Spleen (tissue), 11 donors: ENCODE data around the gene CFAP119. TPM values are rescaled to one million over a fixed set of nuclear protein-coding genes. Genes with fewer than 3 reads are reported as not detected.

Experiments used
- DNase-seq: peaks from one replicate; pipeline ENCODE4 v3.0.0-alpha.2; 2020
- H3K27ac ChIP-seq, 8 donors: fragments of 200-600 bp; sonication (generic) in 7 of 8; 1 replicate in 4 of 8; 2 replicates in 4 of 8; pipeline versions ENCODE4 v1.5.0 to v1.8.0; 2016 to 2021; ENCODE audit warnings: inconsistent platforms in 4 of 8, mild to moderate bottlenecking in 4 of 8, moderate library complexity in 1 of 8
- H3K27me3 ChIP-seq, 7 donors: fragments of 200-600 bp; sonication (generic) in 6 of 7; replicated peaks in 1 of 7; 1 replicate in 4 of 7; 2 replicates in 3 of 7; pipeline versions ENCODE4 v1.5.0 to v1.8.0; 2016 to 2021; ENCODE audit warnings: inconsistent platforms in 3 of 7, mild to moderate bottlenecking in 1 of 7
- H3K36me3 ChIP-seq, 6 donors: fragments of 200-600 bp; sonication (generic) in 5 of 6; 1 replicate in 4 of 6; 2 replicates in 2 of 6; pipeline versions ENCODE4 v1.5.0 to v1.8.0; 2016 to 2021; ENCODE audit warnings: inconsistent platforms in 2 of 6
- H3K4me1 ChIP-seq, 6 donors: fragments of 200-600 bp; sonication (generic) in 5 of 6; 1 replicate in 3 of 6; 2 replicates in 3 of 6; pipeline versions ENCODE4 v1.5.0 to v1.8.0; 2016 to 2021; ENCODE audit warnings: inconsistent platforms in 3 of 6
- H3K4me3 ChIP-seq, 8 donors: fragments of 200-600 bp; sonication (generic) in 7 of 8; 1 replicate in 4 of 8; 2 replicates in 4 of 8; pipeline versions ENCODE4 v1.5.0 to v1.8.0; 2016 to 2021; ENCODE audit warnings: inconsistent platforms in 4 of 8, mild to moderate bottlenecking in 4 of 8, moderate library complexity in 2 of 8
- H3K9me3 ChIP-seq, 8 donors: fragments of 200-600 bp; sonication (generic) in 7 of 8; 1 replicate in 4 of 8; 2 replicates in 4 of 8; pipeline versions ENCODE4 v1.5.0 to v1.8.0; 2016 to 2021; ENCODE audit warnings: inconsistent platforms in 4 of 8
- CTCF ChIP-seq, 11 experiments: fragments of 200-600 bp in 7 of 11; fragments of 450-650 bp in 4 of 11; sonication (generic) in 4 of 11; IDR thresholded peaks in 8 of 11; conservative IDR thresholded peaks in 3 of 11; 1 replicate in 7 of 11; 2 replicates in 4 of 11; pipeline versions ENCODE4 v1.4.0 to v1.8.0; 2016 to 2021; ENCODE audit warnings: antibody characterized with exemption in 11 of 11, inconsistent platforms in 4 of 11, mild to moderate bottlenecking in 1 of 11
- POLR2A ChIP-seq, 3 donors: fragments of 450-650 bp; IDR thresholded peaks; one replicate each; pipeline ENCODE4 v1.5.1; 2017; ENCODE audit warnings: antibody characterized with exemption in 3 of 3, mild to moderate bottlenecking in 1 of 3
- POLR2AphosphoS5 ChIP-seq, 3 donors: sonication (generic); formaldehyde crosslinking; IDR thresholded peaks; one replicate each; pipeline ENCODE4 v1.5.1; 2017; ENCODE audit warnings: antibody characterized with exemption in 3 of 3
- WGBS, 5 donors: extraction: QIAGEN DNeasy Blood & Tissue Kit in 3 of 5; methylation state at CpG; one replicate each; pipeline versions ENCODE4 v1.1.5 to v1.1.7; 2013 to 2018; 5-methylcytosine and 5-hydroxymethylcytosine counted together
- intact Hi-C: fragments of 100-400 bp; cut with DNase I; formaldehyde crosslinking; loops from one replicate; pipeline ENCODE4 v1.15.0; 2023; ENCODE audit warnings: low total_unique reads
- polyA plus RNA-seq, 3 donors: library from polyadenylated mRNA; stranded (reverse); fragments of 200-250 nt; gene quantifications; one replicate each; pipeline ENCODE4 v1.2.1, GENCODE V29; 2013
- total RNA-seq, 7 donors: library from RNA; depleted of rRNA in 3 of 7; stranded (reverse); fragments of >200 nt in 3 of 7; fragmentation: NEBNext Ultra II Directional in 4 of 7; extraction: Animal tissue kit (Norgen Biotek cat#: 25700) in 4 of 7; gene quantifications; one replicate each; pipeline versions ENCODE4 v1.1.0 to v1.2.1, GENCODE V29; 2016 to 2021
- donor health status: healthy with polysubstance abuse.
- donor health status: DM: no; HTN: no; CAD: no; lungs with moderate emphysema.
- donor health status: DM: no; HTN: no; CAD: no.
- donor health status: Bipolar disorder and iron deficiency.
- donor health status: healthy.
- donor health status: DM: no; HTN: no; CAD: no.
- donor health status: DM: yes; HTN: yes; CAD: no.

CFAP119 gene
- total and polyA plus RNA-seq, 10 donors = 3.1 to 15.5 (median 4.5) TPM

GRCh38 chr16:30755955-30756780 lies 5.7 kb downstream of the CFAP119 start:
- Histone ChIP-seq H3K4me1 (peaks cover 9 to 31% (median 23%) of the 10 kb centered on the region in 6 donors), H3K27ac (no peak overlapping the region), H3K4me3 (no peak overlapping the region), H3K9me3 (no peaks in the 10 kb centered on the region), H3K36me3 (peaks cover 0 to 78% (median 54%) of the 10 kb centered on the region in 6 donors), H3K27me3 (no peaks in the 10 kb centered on the region)
- TF ChIP-seq CTCF (IDR thresholded peaks at IDR 0.05 in 8 of 11, conservative IDR thresholded peaks at IDR 0.05 in 3 of 11) = no peak
- no peak for TF ChIP-seq POLR2A (IDR thresholded peaks at IDR 0.05)
- TF ChIP-seq POLR2AphosphoS5 (IDR thresholded peaks at IDR 0.05) = no peak
- DNase-seq = no peak
- intact Hi-C loops = no loop called here
- WGBS, 5 donors = 93 to 98% (median 95%) methylated on average over 19 to 20 of the region's 20 CpGs

- TF ChIP-seq POLR2AphosphoS5 (IDR thresholded peaks at IDR 0.05) = no peak
- no peak for TF ChIP-seq POLR2A (IDR thresholded peaks at IDR 0.05)
- no peak for TF ChIP-seq CTCF (IDR thresholded peaks at IDR 0.05 in 8 of 11, conservative IDR thresholded peaks at IDR 0.05 in 3 of 11)
- Histone ChIP-seq H3K27ac (no peak overlapping the region), H3K9me3 (no peaks in the 10 kb centered on the region), H3K4me1 (peaks cover 0 to 21% (median 10%) of the 10 kb centered on the region in 6 donors), H3K4me3 (no peak overlapping the region), H3K27me3 (no peaks in the 10 kb centered on the region), H3K36me3 (peaks cover 0 to 83% (median 57%) of the 10 kb centered on the region in 6 donors)
- WGBS, 5 donors = 77 to 96% (median 87%) methylated on average over 1 to 4 of the region's 4 CpGs
- intact Hi-C loops = no loop called here
- no peak for DNase-seq
Measured at GRCh38 chr16:30753596-30753995, 8.3 kb downstream of the CFAP119 start.

GRCh38 chr16:30750876-30751465 lies 10.9 kb downstream of the CFAP119 start:
- WGBS, 5 donors = 91 to 97% (median 92%) methylated on average over 18 to 20 of the region's 20 CpGs
- Histone ChIP-seq H3K4me3 (no peak overlapping the region), H3K27me3 (no peaks in the 10 kb centered on the region), H3K4me1 (peaks cover 0 to 31% (median 22%) of the 10 kb centered on the region in 6 donors), H3K27ac (no peak overlapping the region), H3K36me3 (peaks cover 0 to 57% (median 46%) of the 10 kb centered on the region in 6 donors), H3K9me3 (no peaks in the 10 kb centered on the region)
- intact Hi-C loops = no loop called here
- TF ChIP-seq POLR2A (IDR thresholded peaks at IDR 0.05) (no peak), POLR2AphosphoS5 (IDR thresholded peaks at IDR 0.05) (no peak), CTCF (IDR thresholded peaks at IDR 0.05 in 8 of 11, conservative IDR thresholded peaks at IDR 0.05 in 3 of 11) (no peak)
- DNase-seq = no peak

- TF ChIP-seq CTCF (IDR thresholded peaks at IDR 0.05 in 8 of 11, conservative IDR thresholded peaks at IDR 0.05 in 3 of 11) (no peak), POLR2AphosphoS5 (IDR thresholded peaks at IDR 0.05) (no peak), POLR2A (IDR thresholded peaks at IDR 0.05) (no peak)
- intact Hi-C loops = no loop called here
- no peak overlapping the region for H3K4me3 ChIP-seq
- peaks cover 0 to 31% (median 22%) of the 10 kb centered on the region in 6 donors for H3K4me1 ChIP-seq
- no peaks in the 10 kb centered on the region for H3K27me3 ChIP-seq
- no peak overlapping the region for H3K27ac ChIP-seq
- DNase-seq = no peak
- 87 to 96% (median 94%) methylated on average over 4 of the region's 4 CpGs for WGBS, 5 donors
- H3K36me3 ChIP-seq = peaks cover 0 to 52% (median 41%) of the 10 kb centered on the region in 6 donors
- H3K9me3 ChIP-seq = no peaks in the 10 kb centered on the region
Measured at GRCh38 chr16:30750201-30750600, 11.7 kb downstream of the CFAP119 start.
